Measurements from ENCODE around the gene MED27. TPM values are rescaled to one million over a fixed set of nuclear protein-coding genes. Genes with fewer than 3 reads are reported as not detected.
"Not testable (repeated sequence)": the region's sequence is repeated elsewhere in the genome, so short reads cannot be mapped to it uniquely, and the experiment has no call there.

Gene MED27
- total RNA-seq, 1 experiment from 2014 or later: 38.4 TPM

GRCh38 chr9:132011309-132011708, 68.4 kb downstream of the MED27 start:
- Histone ChIP-seq H3K79me2 (ENCODE audit: low read length) (peaks cover 40% of the 10 kb centered on the region), H3K27ac (ENCODE audit: low read length) (no peak overlapping the region), H3F3A (ENCODE audit: low read length, unreplicated experiment) (no peaks in the 10 kb centered on the region), H3K4me1 (ENCODE audit: insufficient read depth, low read length) (peaks cover 42% of the 10 kb centered on the region), H3K4me3 (ENCODE audit: low read length) (no peak overlapping the region), H3K36me3 (ENCODE audit: low read depth, low read length) (peaks cover 20% of the 10 kb centered on the region), H3K9me2 (replicated peaks; ENCODE audit: low read length) (no peaks in the 10 kb centered on the region), H3K9ac (ENCODE audit: low read length) (no peak overlapping the region), H3K27me3 (ENCODE audit: low read length) (no peaks in the 10 kb centered on the region), H4K20me1 (ENCODE audit: low read length) (no peaks in the 10 kb centered on the region), H3K9me3 (ENCODE audit: low read length) (no peaks in the 10 kb centered on the region), H3K4me2 (ENCODE audit: low read length) (no peak overlapping the region), H2AFZ (ENCODE audit: low read length) (no peak overlapping the region)
- ChIA-PET POLR2A (ENCODE audit: unreplicated experiment) (no interaction called here), CTCF (no interaction called here)
- no peak for DNase-seq
- TF ChIP-seq, protein P1, sequence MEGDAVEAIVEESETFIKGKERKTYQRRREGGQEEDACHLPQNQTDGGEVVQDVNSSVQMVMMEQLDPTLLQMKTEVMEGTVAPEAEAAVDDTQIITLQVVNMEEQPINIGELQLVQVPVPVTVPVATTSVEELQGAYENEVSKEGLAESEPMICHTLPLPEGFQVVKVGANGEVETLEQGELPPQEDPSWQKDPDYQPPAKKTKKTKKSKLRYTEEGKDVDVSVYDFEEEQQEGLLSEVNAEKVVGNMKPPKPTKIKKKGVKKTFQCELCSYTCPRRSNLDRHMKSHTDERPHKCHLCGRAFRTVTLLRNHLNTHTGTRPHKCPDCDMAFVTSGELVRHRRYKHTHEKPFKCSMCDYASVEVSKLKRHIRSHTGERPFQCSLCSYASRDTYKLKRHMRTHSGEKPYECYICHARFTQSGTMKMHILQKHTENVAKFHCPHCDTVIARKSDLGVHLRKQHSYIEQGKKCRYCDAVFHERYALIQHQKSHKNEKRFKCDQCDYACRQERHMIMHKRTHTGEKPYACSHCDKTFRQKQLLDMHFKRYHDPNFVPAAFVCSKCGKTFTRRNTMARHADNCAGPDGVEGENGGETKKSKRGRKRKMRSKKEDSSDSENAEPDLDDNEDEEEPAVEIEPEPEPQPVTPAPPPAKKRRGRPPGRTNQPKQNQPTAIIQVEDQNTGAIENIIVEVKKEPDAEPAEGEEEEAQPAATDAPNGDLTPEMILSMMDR (conservative IDR thresholded peaks at IDR 0.05; ENCODE audit: low read depth, low read length): no peak
- no peak for TF ChIP-seq EZH2phosphoT487 (IDR thresholded peaks at IDR 0.05; ENCODE audit: borderline replicate concordance, low read length)
- TF ChIP-seq EZH2 (IDR thresholded peaks at IDR 0.05; ENCODE audit: low read length, unreplicated experiment): no peak
- no peak for ATAC-seq
- BruUV-seq (replicated peaks): no TSS peak
- intact Hi-C loops (cut with micrococcal nuclease): no loop called here

- POLR2A ChIA-PET (ENCODE audit: unreplicated experiment); H4K20me1 ChIP-seq (ENCODE audit: low read length); H3K4me3 ChIP-seq (ENCODE audit: low read length); H3K27me3 ChIP-seq (ENCODE audit: low read length); ATAC-seq; CTCF ChIA-PET; H3K4me2 ChIP-seq (ENCODE audit: low read length); H3K27ac ChIP-seq (ENCODE audit: low read length); H2AFZ ChIP-seq (ENCODE audit: low read length); H3K9me3 ChIP-seq (ENCODE audit: low read length); BruUV-seq (replicated peaks); H3F3A ChIP-seq (ENCODE audit: low read length, unreplicated experiment); DNase-seq; H3K9me2 ChIP-seq (replicated peaks; ENCODE audit: low read length); intact Hi-C loops (cut with micrococcal nuclease); H3K9ac ChIP-seq (ENCODE audit: low read length): not testable (repeated sequence)
- Histone ChIP-seq H3K4me1 (ENCODE audit: insufficient read depth, low read length) (peaks cover 46% of the 10 kb centered on the region), H3K79me2 (ENCODE audit: low read length) (peaks cover 41% of the 10 kb centered on the region), H3K36me3 (ENCODE audit: low read depth, low read length) (peaks cover 20% of the 10 kb centered on the region)
Observed at GRCh38 chr9:132010201-132010600, 69.5 kb downstream of the MED27 start.

DNA sequence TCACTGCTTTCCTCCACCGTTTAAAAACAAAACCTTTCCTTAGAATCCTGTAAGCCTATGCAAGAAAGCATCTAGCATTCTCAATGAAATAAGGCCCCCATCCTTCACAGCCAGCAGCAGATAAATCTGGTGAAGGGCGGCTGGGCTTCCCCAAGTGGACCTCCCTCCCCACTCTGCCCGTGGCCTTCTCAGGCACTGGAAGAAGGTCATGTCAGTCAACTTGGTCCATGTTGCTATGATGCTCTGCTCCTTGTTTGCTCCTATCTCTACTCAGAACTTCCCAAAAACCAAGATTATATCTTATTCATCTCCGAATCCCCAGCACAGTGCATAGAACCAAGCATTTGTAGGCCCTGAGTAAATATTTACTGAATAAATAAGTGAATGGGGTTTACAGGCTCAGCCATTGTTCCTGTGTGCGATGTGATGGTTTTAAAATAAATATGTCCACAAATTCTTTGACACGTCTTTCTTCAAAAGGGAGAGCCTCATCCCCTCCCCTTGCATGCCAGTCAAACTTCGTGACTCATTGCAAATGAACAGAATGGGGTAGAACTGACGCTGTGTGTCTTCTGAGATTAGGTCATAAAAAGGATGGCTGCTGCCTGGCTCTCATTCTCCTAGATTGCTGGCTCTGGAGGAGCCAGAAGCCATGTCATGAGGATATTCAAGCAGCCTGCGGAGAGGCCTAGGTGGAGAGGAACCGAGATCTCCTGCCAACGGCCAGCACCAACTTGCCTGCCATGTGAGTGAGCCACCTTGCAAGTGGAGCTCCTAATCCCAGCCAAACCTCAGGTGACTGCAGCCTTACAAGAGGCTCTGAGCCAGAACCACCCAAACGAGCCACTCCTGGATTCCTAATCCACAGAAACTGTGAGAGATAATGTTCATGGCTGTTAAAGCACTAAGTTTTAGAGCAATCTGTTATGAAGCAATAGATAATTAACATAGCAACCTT, 70.5 kb downstream of the MED27 start:
- Histone ChIP-seq H3K9ac (ENCODE audit: low read length) (peak overlapping the region; percentile 74), H3K4me1 (ENCODE audit: insufficient read depth, low read length) (peaks cover 46% of the 10 kb centered on the region), H3F3A (ENCODE audit: low read length, unreplicated experiment) (no peaks in the 10 kb centered on the region), H3K4me3 (ENCODE audit: low read length) (peak overlapping the region; percentile 27), H4K20me1 (ENCODE audit: low read length) (no peaks in the 10 kb centered on the region), H3K9me2 (replicated peaks; ENCODE audit: low read length) (no peaks in the 10 kb centered on the region), H3K79me2 (ENCODE audit: low read length) (peaks cover 40% of the 10 kb centered on the region), H3K4me2 (ENCODE audit: low read length) (peak overlapping the region; percentile 69), H3K9me3 (ENCODE audit: low read length) (no peaks in the 10 kb centered on the region), H3K27ac (ENCODE audit: low read length) (peak overlapping the region; percentile 96), H3K36me3 (ENCODE audit: low read depth, low read length) (peaks cover 20% of the 10 kb centered on the region), H2AFZ (ENCODE audit: low read length) (no peak overlapping the region), H3K27me3 (ENCODE audit: low read length) (no peaks in the 10 kb centered on the region)
- ATAC-seq (peak; percentile 83), DNase-seq (peak; percentile 78)
- TF ChIP-seq EZH2phosphoT487 (IDR thresholded peaks at IDR 0.05; ENCODE audit: borderline replicate concordance, low read length) (no peak), EZH2 (IDR thresholded peaks at IDR 0.05; ENCODE audit: low read length, unreplicated experiment) (no peak)
- TF ChIP-seq, protein P1 (conservative IDR thresholded peaks at IDR 0.05; ENCODE audit: low read depth, low read length): no peak
- intact Hi-C loops (cut with micrococcal nuclease): loop anchor here (5.0 kb wide), 2 partner anchors 68 to 83 kb away; partner anchors contain the start of gene MED27
- CTCF ChIA-PET: no interaction called here
- POLR2A ChIA-PET (ENCODE audit: unreplicated experiment): no interaction called here
- no TSS peak for BruUV-seq (replicated peaks)
